Ishikawa (cell line): ENCODE measurements around the gene KCNG3.

Source experiments
- CEBPB ChIP-seq: IDR thresholded peaks from 2 replicates; pipeline ENCODE4 v1.6.1; 2012
- CREB1 ChIP-seq: IDR thresholded peaks from 2 replicates; pipeline ENCODE4 v1.6.1; 2012; ENCODE audit warnings: low read depth
- EGR1 ChIP-seq: IDR thresholded peaks from 2 replicates; pipeline ENCODE4 v1.6.1; 2012
- EP300 ChIP-seq: IDR thresholded peaks from 2 replicates; pipeline ENCODE4 v1.6.1; 2012; ENCODE audit warnings: borderline replicate concordance
- FOXM1 ChIP-seq: IDR thresholded peaks from 2 replicates; pipeline ENCODE4 v1.6.1; 2012; ENCODE audit warnings: low read depth, borderline replicate concordance
- NFIC ChIP-seq: IDR thresholded peaks from 2 replicates; pipeline ENCODE4 v1.6.1; 2012
- RAD21 ChIP-seq: IDR thresholded peaks from 2 replicates; pipeline ENCODE4 v1.6.1; 2012; ENCODE audit warnings: low read depth
- TAF1 ChIP-seq: IDR thresholded peaks from 2 replicates; pipeline ENCODE4 v1.6.1; 2012; ENCODE audit warnings: low read depth, mild to moderate bottlenecking
- TCF12 ChIP-seq: IDR thresholded peaks from 2 replicates; pipeline ENCODE4 v1.6.1; 2012; ENCODE audit warnings: low read depth
- TEAD4 ChIP-seq: IDR thresholded peaks from 2 replicates; pipeline ENCODE4 v1.6.1; 2012
- YY1 ChIP-seq: IDR thresholded peaks from 2 replicates; pipeline ENCODE4 v1.6.1; 2012; ENCODE audit warnings: low read depth
- ZBTB7A ChIP-seq: IDR thresholded peaks from 2 replicates; pipeline ENCODE4 v1.6.1; 2012; ENCODE audit warnings: low read depth
- TF ChIP-seq, protein P1 (sequence below): IDR thresholded peaks from 2 replicates; pipeline ENCODE4 v1.6.1; 2012
- TF ChIP-seq, protein P2 (sequence below): IDR thresholded peaks from 2 replicates; pipeline ENCODE4 v1.6.1; 2012
- TF ChIP-seq, protein P3 (sequence below): IDR thresholded peaks from 2 replicates; pipeline ENCODE4 v1.6.1; 2012; ENCODE audit warnings: low read depth, mild to moderate bottlenecking

The KCNG3 gene, protein sequence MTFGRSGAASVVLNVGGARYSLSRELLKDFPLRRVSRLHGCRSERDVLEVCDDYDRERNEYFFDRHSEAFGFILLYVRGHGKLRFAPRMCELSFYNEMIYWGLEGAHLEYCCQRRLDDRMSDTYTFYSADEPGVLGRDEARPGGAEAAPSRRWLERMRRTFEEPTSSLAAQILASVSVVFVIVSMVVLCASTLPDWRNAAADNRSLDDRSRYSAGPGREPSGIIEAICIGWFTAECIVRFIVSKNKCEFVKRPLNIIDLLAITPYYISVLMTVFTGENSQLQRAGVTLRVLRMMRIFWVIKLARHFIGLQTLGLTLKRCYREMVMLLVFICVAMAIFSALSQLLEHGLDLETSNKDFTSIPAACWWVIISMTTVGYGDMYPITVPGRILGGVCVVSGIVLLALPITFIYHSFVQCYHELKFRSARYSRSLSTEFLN

DNA sequence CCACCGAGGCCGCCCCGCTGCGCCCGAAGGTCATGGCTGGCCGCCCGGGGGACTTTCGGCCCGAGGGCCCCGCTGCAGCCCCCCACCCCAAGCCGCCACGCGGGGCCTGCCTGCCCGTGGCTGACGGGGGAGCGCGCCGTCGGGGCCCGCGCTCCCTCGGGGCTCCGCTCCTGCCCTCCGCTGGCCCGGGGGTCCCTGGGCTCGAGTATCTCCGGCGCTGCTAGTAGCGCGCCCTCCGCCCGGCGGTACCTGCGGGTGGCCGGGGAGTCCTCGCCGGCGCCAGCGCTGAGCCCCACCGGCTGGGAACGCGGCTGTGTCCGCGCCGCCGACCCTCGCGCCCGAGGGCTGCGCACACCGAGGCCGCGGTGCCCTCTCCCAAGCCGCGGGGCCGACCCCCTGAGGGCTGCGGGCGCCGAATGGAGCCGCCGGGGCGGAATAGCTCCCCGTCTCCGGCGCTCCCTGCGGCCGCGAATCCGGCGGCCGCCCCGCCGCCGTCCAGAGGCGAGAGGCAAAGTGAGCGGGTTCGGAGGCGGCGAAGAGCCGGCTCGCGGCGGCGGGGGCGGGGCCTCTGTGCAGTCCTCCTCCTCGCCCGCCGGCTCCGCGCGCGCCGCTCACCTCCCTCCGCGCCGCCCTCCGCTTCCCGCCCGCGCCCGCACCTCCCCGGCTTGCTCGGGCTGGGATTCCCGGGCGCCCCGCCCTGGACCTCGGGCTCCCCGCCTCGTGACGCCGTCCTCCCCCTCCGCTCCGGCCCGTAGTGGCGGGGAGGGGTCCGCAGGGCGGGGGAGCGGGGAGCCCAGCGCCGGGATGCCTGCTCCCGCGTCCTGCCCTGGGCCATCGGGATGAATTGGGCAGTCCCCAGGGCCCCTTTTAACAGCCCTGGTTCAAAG lies at the start of gene KCNG3:
Gene KCNG3 (minus strand): TSS at position 515 of the 887 bp plus-strand sequence. CDS start 481 bp downstream, at position 34.
- TF ChIP-seq TAF1 (peak; percentile 42; the same call in 1 of the 2 replicates), CREB1 (no peak), ZBTB7A (peak; percentile 4; the same call in 1 of the 2 replicates)

DNA sequence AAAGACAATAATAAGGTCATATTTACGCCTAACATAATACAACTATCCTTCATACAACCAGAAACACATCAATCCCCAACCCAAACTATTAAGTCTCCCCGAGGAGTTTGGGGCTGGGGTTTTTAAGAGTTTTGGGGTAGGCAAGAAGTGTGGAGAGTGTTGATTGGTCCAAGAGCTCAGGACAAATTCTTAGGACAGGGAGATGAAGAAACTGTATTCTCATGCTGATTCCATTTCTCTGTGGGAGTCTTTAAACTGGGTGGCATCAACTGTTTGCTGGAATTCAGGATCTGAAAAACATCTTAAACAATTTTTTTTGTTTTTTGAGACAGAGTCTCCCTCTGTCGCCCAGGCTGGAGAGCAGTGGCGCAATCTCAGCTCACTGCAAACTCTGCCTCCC lies 49.1 kb upstream of the KCNG3 start:
- no peak for TF ChIP-seq YY1
- no peak for TF ChIP-seq RAD21
- TF ChIP-seq, protein P1, sequence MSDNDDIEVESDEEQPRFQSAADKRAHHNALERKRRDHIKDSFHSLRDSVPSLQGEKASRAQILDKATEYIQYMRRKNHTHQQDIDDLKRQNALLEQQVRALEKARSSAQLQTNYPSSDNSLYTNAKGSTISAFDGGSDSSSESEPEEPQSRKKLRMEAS = no peak
- TF ChIP-seq FOXM1 = no peak
- no peak for TF ChIP-seq ZBTB7A
- no peak for TF ChIP-seq NFIC
- TF ChIP-seq EP300 = no peak
- no peak for TF ChIP-seq TAF1
- no peak for TF ChIP-seq TCF12
- no peak for TF ChIP-seq TEAD4
- TF ChIP-seq CEBPB = no peak
- TF ChIP-seq, protein P2, sequence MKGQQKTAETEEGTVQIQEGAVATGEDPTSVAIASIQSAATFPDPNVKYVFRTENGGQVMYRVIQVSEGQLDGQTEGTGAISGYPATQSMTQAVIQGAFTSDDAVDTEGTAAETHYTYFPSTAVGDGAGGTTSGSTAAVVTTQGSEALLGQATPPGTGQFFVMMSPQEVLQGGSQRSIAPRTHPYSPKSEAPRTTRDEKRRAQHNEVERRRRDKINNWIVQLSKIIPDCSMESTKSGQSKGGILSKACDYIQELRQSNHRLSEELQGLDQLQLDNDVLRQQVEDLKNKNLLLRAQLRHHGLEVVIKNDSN = no peak
- TF ChIP-seq, protein P3, sequence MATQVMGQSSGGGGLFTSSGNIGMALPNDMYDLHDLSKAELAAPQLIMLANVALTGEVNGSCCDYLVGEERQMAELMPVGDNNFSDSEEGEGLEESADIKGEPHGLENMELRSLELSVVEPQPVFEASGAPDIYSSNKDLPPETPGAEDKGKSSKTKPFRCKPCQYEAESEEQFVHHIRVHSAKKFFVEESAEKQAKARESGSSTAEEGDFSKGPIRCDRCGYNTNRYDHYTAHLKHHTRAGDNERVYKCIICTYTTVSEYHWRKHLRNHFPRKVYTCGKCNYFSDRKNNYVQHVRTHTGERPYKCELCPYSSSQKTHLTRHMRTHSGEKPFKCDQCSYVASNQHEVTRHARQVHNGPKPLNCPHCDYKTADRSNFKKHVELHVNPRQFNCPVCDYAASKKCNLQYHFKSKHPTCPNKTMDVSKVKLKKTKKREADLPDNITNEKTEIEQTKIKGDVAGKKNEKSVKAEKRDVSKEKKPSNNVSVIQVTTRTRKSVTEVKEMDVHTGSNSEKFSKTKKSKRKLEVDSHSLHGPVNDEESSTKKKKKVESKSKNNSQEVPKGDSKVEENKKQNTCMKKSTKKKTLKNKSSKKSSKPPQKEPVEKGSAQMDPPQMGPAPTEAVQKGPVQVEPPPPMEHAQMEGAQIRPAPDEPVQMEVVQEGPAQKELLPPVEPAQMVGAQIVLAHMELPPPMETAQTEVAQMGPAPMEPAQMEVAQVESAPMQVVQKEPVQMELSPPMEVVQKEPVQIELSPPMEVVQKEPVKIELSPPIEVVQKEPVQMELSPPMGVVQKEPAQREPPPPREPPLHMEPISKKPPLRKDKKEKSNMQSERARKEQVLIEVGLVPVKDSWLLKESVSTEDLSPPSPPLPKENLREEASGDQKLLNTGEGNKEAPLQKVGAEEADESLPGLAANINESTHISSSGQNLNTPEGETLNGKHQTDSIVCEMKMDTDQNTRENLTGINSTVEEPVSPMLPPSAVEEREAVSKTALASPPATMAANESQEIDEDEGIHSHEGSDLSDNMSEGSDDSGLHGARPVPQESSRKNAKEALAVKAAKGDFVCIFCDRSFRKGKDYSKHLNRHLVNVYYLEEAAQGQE = no peak
- TF ChIP-seq CREB1 = no peak
- no peak for TF ChIP-seq EGR1

DNA sequence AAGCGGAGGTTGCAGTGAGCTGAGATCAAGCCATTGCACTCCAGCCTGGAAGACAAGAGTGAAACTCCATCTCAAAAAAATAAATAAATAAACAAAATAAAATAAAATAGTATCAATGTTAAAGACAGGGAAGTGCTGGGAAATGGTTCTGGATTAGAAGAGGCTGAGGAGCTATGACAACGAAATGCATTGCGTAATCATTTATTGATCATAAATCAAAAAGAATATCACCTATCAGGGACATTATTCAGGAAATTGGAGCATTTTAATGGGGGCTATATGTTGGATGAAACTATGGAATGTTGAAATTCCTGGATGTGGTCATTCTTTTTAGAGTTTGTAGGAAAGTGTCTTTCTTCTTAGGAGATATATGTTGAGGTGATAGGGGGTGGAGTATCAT lies 43.7 kb upstream of the KCNG3 start:
- TF ChIP-seq TEAD4 (no peak), CREB1 (no peak), CEBPB (0 out of 2 replicates have a peak, but pooled peaks have one; percentile 50), ZBTB7A (no peak)
- TF ChIP-seq, protein P3 = no peak
- TF ChIP-seq, protein P2 = no peak

DNA sequence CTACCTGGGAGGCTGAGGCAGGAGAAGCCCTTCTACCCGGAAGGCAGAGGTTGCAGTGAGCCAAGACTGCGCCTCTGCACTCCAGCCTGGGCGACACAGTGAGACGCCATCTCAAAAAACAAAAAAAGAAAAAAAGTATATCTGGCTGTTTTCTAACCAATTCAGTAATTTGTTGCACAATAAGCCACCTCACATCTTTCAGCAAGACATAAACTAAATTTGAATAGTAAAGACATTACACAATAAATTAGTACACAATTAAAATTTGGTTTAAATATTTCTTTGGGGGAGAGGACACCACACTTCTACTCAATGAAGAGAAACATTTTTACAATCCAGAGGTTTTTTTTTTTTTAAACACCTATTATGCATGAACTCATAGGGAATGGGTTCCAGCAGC lies 38.6 kb upstream of the KCNG3 start:
- no peak for TF ChIP-seq CEBPB
- TF ChIP-seq RAD21 = no peak
- no peak for TF ChIP-seq ZBTB7A
- no peak for TF ChIP-seq TAF1
- TF ChIP-seq, protein P2 = no peak
- TF ChIP-seq, protein P1 = no peak
- no peak for TF ChIP-seq CREB1

DNA sequence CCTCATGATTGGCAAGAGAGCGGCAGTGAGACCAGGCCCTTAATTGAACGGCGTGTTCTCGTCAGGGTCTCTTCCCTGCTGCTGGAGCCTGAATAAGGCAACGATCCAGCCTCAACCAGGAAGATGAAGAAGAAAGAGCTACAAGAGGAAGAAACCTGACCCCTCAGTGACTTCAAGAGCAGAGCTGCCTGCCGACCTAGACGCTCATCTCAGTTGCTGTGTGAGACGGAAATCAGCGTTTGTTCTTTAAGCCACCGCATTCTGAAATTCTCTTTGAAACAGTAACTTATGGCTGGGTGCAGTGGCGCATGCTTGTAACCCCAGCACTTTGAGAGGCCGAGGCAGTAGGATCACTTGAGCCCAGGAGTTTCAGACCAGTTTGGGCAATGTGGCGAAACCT lies 29.6 kb upstream of the KCNG3 start:
- TF ChIP-seq, protein P1 = no peak
- no peak for TF ChIP-seq EGR1
- TF ChIP-seq TEAD4 = no peak
- TF ChIP-seq FOXM1 = no peak
- TF ChIP-seq, protein P3 = no peak
- no peak for TF ChIP-seq CREB1
